ENCODE results near the gene MTFR1L.

The MTFR1L gene

DNA sequence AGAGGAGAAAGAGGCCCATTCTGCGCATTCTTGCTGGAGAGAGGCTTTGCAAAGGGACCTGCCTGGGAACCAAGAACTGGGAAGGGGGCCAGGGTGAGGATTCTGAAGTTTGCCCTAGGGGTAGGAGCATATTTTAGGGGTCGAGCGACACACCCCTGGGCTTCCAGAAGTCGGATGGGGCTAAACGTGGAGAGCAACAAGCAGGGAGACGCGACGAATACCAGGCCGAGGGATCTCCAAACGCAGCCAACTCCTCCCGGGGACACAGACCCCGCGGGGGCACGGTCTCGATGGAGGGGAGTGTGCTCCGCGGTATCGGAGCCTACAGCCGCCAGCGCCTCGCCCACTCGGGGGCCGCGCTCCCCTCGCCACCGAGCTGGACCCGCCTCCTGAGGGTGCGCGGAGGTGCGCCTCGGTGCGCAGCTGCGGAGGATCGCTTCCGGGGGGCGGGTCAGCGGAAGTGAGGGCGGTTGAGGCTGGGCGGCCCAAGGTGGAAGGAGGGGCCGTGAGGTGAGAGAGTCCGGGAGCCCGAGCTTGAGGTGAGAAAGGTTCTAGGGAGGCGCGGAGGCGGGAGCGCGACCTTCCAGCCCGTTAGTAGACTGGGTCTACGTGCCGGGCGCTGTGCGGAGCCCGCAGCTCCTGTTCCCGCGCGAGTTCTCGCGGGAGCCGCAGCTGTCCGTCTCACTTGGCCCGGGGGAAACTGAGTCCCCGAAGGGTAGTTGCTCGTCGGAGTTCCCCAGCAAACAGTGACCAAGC, at the start of gene MTFR1L:
TSS of gene MTFR1L (plus strand) at position 464 of the 756 bp plus-strand sequence. CDS start 3,151 bp downstream, outside the sequence.
- FAIRE-seq (peak; percentile 88), DNase-seq (ENCODE audit: insufficient read length, low spot score) (peak; percentile 86)

DNA sequence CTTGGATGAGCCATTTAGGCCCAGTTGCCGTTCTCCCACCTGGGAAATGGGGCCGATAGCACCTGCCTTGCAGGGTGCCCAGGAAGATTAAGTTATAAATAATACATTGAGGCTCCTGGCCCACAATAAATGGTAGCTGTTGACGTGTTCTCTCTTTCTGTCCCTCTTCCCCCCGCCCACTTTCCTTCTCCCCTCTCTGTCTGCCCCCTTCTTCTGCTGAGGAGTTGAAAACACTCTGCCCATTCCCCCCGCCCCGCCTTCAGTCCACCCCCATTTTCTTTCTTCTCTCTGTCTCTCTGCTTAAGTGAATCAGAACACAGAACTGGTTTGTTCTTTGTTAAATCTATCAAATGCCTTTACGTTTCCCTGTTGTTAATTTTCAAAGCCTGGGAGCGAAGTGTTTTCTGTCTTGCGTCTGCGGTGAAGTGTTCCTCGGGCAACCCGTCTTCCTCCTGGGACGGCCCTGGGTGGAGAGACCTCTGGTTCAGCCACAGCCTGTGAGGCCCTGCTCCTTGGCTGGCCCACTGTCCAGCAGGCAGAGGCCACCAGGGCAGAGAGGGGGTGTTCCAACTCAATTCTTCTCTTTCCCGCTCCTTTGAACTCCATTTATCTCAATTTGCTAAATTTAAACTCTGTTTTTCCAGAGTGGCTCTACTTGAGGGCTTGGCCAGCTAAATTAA, 49.1 kb upstream of the MTFR1L start:
- DNase-seq (ENCODE audit: insufficient read length, low spot score): no peak
- no peak for FAIRE-seq

DNA sequence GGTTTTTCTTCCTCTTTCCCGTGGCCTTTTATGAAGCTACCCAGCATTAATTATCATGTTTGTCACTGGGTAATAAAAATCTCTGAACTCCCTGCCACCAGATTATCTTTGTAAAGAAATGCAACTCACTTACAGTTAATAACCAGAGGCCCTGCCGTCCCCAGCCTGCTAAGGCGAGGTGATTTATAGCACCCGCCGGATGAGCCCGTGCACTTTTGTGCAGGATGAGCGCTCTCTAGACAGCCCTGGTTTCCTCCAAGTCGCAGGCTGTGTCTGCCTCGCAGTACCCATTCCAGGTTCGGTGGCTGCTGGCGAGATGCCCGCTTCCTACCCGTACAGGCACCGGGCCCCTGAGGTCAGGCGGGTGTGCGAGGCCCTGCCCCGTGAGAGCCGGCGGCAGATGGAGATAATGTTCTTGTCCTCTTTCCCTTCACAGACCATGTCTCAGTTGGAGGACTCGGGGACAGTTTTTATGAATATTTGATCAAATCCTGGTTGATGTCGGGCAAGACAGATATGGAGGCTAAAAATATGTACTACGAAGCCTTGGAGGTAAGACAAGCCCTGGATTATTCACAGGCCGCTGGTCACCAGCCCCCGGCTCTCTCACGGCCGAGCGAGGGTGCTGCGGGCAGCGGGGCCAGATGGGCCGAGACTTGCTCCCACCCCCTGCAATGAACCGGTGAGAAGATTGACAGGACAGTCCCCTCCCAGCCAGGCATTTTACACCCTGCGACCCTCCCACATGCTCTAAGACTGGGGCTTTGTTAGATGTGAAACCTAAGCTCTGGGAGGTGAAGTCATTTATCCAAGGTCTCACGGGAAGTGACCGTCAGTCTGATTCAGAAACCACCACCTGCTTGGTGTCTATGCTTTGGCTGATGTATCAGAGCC, 48.3 kb upstream of the MTFR1L start:
- no peak for FAIRE-seq

DNA sequence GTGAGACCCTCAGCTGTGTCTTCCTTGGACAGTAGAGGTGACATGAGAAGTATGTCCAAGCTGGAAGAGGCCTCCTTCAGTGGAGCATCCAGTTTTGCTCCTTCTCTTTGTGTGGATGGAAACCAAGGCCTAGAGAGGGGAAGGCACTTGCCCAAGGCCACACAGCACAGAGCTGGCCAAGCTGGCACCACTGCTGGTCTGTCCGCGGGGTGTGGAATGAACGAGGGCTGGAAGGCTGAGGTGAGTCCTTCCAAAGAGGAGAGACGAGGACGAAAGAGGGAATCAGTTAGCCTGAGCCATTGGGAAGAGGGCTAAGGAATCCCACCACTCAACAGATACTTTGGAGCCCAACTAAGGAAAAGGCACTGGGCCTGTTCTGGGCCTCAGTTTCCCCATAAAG, 47.6 kb upstream of the MTFR1L start:
- DNase-seq (ENCODE audit: insufficient read length, low spot score) (no peak), FAIRE-seq (no peak)

More for the DNA sequence above, 48.3 kb upstream of the MTFR1L start:
- peak; percentile 35 for DNase-seq (ENCODE audit: insufficient read length, low spot score)

DNA sequence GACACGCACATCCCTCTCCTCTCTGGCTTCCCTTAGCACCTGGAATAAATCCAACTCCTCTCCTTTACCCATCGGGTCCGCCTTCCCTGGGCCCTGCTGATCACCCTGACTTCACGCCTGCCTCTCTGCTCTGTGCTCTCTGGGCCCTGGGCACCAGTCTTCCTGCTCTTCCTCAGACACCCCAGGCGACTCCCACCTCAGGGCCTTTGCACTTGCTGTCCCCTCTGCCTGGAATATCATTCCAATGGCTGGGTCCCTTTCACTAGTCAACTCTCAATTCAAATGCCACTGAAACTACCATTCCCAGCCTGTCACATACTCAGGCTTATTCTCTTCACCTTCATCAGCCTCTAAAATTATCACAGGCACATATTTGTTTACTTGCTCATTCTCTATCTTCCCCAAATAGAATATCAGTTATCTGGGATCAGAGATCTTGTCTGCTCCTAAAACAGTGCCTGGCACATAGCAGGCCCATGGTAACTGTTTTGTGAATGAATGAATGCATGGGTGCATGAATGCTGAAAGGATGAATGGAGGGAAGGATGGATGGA, 47.0 kb upstream of the MTFR1L start:
- FAIRE-seq (no peak), DNase-seq (ENCODE audit: insufficient read length, low spot score) (no peak)

DNA sequence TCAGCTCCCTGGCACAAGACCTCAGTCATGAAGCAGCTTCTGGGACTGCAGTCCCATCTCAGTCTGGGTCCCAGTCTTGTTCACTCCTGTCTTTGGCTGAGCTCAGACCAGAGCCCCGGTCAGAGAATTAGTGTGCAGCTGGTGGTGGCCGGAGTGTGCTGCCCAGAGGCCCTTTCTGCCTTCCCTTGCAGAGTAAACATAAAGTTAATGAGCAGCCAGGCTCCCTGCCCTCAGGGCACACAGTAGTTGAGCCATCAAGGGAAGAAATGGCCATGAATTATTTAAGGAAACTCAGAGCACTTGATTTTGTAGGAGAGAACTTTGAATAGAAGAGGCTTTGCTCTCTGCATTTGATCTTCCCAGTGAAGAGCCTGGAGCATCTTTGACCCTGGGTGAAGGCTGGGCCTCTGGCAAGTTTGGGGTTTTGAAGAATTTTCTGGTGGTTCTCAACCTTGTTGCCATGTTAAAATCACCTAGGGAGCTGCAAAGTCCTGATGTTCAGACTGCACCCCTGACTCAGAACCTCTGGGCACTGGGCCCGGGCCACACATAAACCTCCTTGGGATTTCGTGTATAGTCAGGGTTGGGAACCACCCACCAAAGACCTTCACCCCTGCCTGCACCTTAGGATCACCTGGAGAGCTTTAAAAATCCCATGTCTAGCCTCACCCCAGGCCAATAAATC, 46.2 kb upstream of the MTFR1L start:
- DNase-seq (ENCODE audit: insufficient read length, low spot score): peak; percentile 40
- FAIRE-seq: no peak

DNA sequence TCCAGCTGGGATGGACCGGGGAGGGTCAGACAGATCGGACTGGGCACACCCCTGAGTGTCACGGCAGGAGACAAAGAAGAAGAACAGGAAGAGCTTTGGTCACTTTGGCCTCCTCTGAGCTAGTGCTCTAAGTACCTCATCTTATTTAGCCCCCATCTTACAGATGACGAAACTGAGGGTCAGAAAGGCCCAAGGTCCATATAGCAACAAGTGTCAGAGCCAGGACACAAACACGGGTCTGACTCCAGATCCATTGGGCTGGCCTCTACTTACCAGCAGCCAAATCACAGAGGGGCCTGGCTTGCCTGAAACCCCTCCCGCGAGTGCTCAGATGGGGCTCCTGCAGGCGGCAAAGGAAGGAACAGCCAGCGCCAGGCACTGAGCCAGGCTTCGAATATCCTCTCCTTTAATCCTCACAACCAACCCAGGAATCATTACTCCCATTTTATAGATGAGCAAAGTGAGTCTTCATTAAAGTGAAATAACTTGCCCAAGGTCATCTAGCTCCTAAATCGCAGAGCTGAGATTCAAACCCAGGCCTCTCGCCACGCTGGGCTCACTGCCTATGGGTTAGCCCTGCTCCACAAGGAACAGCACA, 45.4 kb upstream of the MTFR1L start:
- DNase-seq (ENCODE audit: insufficient read length, low spot score) (no peak), FAIRE-seq (no peak)

DNA sequence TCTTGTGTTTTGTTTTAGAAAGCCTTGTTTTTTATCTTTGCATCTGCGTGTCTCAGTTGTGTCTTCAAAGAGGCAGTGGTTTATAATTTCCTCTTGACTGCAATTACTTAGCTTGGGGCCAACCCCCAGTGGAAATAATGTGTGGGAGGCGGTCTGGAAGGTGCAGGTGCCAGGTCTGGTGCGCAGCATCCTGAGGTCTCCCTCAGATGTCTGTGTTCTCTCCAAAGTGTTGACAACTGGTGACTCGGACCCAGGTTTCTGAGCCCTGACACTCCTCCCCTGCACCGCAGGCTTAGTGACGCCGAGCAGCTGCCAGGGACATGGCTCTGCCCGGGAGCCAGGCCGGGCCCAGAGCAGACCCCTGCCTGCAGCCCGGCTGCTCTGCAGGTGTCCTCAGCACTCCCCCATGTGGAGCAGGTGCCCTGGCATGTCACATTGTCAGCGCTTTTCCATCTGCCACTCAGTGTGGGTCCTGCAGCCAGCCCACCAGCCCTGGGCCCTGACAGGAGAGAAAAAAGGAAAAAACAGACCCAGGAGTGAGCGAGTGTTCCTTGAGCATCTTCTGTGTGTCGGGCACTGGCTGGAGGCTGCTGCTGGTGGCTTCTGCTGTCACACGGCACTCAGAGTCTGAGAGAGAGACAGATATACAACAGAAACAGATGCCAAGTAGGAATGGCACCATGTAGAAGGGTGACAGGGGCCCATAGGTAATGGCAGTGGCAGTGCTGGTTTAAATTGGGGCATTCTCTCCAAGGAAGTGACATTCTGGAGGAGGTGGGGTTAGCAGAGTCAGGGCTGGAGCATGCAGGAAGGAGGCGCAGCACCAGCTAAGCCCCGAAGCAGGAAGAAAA, 44.6 kb upstream of the MTFR1L start:
- FAIRE-seq: no peak
- no peak for DNase-seq (ENCODE audit: insufficient read length, low spot score)

DNA sequence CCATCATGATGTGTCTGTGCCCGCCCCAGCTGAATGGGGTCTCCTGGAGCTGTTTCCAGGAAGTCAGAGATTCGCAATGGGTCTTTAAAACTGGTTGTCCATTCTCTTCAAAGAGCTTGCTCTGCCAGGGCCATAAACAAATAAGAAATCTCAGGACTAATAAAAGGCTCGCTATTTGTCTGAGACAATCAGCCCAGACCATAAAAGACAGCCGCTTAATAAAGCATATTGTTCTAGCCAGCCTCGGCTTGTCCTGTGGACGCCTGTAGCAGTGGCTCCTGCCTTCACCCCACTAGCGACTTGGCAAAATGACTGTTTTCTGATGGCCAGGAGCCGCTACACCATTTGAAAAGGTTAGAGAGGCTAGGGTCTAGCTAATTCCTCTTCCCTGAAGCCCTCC, 40.4 kb upstream of the MTFR1L start:
- DNase-seq (ENCODE audit: insufficient read length, low spot score) (no peak), FAIRE-seq (no peak)

DNA sequence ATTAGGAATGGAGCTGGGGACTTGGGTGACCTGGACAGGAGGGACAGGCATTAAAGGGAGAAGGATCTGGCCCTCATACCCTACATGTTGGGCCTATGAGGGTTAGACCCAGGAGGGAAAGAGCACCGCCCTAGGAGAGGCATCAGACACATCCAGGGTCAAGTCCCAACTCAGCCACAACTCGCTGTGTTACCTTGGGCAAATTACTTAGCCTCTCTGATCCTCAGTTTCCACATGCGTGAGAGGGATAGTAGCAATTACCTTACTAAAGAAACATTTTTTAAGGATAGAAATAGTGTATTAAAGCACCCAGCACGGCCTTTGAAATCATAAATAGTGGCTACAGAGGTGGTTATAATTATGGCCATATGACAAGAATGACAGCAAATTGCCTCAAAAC, 39.9 kb upstream of the MTFR1L start:
- FAIRE-seq: no peak
- DNase-seq (ENCODE audit: insufficient read length, low spot score): no peak

DNA sequence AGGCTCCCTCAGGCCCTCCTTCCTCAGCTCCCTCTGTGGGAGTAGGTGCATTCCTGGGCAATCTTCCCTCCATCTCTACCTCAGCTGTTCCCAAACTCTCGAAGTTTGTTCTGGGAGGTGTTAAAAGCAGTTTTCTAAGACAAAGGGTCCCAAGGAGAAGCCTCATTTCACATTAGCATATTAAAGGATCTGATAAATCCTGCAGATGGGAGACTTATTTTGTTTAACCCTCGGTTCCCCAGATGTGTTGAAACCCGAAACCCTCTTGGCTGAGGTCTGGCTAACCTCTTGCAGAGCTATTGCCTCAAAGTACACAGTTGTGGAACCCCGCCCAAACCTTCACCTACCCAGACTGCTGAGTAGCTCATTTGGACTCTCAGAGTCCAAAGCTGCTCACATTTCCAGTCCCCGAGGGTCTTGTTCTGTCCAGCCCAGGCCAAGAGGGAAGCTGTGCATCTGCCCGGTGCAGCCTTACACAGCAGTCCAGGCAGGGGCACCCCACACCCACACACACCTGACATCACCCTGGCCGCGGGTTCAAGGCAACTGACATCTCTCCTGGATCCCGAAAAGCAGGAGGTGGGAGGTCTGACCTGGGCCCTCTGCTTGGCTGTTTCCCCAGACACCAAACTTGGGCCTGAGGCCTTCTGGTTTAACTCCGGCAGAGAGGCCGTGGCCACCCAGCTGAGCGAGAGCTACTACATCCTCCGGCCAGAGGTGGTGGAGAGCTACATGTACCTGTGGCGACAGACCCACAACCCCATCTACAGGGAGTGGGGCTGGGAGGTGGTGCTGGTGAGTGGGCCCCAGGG, 39.2 kb upstream of the MTFR1L start:
- no peak for DNase-seq (ENCODE audit: insufficient read length, low spot score)
- FAIRE-seq: no peak

DNA sequence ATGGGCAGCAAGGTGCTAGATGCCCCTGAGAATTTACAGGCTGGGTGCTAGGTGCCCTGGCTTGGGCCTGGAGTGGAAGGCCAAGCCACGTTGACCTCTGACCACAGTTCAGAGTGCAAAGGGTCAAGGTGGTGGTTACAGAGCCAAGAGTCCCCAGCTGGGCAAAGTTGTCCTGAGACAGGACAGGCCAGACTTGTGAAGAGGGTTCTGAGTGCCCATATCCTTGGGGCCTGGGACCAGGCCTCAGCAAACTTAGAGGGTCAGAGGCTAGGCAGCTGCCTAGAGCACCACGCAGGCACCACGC, 38.7 kb upstream of the MTFR1L start:
- DNase-seq (ENCODE audit: insufficient read length, low spot score) (no peak), FAIRE-seq (no peak)

DNA sequence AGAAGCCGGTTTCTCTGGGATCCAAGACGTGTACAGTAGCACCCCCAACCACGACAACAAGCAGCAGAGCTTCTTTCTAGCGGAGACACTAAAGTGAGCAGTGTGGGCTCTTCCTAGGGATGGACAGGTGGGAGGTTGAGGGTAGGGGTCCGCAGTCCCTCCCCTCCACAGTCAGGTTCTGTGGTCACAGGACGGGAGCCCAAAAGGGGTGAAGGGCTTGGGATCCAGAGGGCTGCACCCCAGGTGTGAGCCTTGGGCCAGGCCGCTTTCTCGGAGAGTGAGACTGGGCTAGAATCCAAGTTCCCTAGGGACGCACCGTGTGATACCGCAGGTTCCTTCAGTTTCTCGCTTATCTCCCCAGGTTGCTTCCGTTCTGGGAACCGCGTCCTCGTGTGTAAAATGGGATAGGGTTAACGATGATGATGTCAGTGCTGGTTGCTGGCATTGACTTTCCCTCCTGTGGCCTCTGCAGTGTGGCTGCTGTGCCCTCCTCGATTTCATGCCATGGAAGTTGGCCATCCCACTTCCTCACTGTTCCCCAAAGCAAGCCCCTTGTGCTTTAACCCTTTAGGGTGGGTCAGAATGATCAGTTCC, 37.0 kb upstream of the MTFR1L start:
- DNase-seq (ENCODE audit: insufficient read length, low spot score): no peak
- no peak for FAIRE-seq

DNA sequence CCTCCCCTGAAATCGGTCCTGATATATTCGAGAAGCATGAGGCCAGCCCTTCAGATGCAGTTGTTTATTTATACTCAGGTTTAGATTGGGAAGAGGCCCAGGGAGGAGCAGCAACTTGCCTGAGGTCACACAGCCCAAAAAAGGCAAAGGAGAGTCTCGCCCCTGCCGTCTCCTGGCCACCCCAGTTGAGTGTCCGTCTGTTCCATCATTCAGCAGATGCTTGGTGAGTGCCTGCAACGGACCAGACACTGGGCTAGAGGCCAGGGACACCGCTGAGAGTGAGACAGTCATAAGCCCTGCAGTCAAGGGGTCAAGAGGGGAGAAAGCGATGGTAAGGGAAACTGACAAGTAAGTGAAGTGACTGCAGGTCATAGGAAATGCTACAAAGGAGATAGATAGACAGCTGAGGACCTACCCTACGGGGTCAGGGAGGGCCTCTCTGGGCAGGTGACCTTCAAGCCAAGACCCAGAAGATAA, 35.1 kb upstream of the MTFR1L start:
- no peak for FAIRE-seq
- DNase-seq (ENCODE audit: insufficient read length, low spot score): no peak

DNA sequence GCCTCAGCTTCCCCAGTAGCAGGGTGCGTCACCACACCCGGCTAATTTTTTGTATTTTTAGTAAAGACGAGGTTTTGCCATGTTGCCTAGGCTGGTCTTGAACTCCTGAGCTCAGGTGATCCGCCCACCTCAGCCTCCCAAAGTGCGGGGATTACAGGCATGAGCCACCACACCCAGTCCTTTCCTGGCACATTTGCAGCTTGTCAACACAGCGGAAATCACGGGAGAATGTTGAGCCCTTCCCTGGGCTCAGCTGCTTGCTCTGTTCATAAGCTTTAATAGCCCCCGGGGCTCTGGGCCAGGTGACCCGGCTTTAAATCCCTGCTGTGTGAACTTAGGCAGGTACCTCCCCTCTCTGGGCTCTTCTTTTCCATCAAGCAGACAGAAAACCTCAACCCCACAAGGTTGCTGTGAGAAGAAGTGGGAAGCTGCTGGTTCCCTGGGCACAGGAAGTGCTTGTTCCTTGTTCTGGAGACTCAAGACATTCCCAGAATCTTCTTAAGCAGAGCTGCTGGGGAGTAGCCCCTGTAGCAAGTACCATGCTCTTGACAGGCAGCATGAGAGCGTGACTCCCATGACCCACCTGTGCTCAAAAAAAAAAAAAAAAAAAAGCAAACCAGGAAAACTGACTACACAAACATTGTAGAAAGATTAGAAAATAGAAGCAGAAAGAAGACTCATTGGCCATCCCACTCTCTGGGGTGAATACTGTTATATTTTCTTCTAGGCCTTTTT, 34.3 kb upstream of the MTFR1L start:
- FAIRE-seq (no peak), DNase-seq (ENCODE audit: insufficient read length, low spot score) (no peak)

DNA sequence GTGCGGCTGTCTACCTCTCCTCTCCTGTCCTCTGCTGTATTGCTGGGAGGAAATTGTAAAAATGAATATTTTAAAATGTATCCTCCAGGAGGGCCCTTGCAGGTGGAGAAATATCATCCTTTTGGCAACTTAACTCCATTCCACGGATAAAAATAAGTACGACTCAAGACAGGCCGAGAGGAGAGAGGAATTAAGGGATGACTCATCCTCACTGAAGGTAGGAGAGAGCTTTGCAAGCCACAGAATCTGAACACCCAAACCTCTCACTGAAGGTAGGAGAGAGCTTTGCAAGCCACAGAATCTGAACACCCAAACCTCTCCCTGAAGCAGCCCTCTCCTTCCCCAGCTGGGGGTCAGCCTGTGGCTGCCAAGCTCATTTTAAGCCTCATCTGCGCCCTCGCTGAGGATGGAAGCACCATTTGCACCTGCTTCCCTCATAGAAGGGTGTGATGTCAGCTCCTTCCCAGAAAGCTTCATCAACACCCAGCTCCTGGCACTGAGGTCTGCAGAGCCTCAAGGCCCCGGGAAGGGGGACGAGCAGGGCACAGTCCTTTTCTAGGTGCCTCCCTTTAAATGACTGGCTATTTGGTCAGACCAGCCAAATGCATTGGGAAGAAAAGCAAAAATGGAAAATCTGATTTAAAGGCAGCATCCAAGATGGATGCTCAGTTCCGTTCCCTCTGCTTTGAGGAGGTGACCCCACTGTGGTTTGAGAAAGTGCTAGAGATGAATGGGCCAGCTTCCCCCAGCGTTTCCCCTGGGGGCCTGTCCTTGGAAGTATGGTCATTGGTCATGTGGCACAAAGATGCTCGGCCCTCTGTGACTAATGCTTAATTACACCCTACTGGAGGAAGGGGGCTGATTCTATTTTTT, 32.6 kb upstream of the MTFR1L start:
- FAIRE-seq: peak; percentile 31
- peak; percentile 24 for DNase-seq (ENCODE audit: insufficient read length, low spot score)
